Measurements from ENCODE around the gene RPGRIP1. TPM values are rescaled to one million over a fixed set of nuclear protein-coding genes. Genes with fewer than 3 reads are reported as not detected.

Gene RPGRIP1
- total and polyA plus RNA-seq, 9 of the 15 experiments (the other 6 are each of a cell fraction or from before 2014, with no cell fraction given) = 0.47 to 0.95 (median 0.65) TPM; not detected in 1

DNA sequence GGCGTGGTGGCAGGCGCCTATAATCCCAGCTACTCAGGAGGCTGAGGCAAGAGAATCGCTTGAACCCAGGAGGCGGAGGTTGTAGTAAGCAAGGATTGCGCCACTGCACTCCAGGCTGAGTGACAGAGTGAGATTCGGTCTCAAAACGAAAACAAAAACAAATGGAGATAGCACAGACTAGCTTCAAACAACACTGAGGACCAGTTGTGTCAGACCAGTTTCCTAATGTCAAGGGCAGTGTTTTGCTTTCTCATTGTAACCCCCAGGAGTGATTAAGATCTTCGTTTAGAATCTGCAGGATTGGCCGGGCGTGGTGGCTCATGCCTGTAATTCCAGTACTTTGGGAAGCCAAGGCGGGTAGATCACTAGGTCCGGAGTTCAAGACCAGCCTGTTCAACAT is 18.5 kb downstream of the RPGRIP1 start (continued):
- TF ChIP-seq RCOR1 (IDR thresholded peaks at IDR 0.05; ENCODE audit: borderline replicate concordance in 1 of 2, low read depth in 2 of 2, low read length in 2 of 2) (0 out of 4 replicates have a peak, but pooled peaks of 1 of the 2 experiments have one; percentile 5), ZNF436 (CRISPR knock-in tag; IDR thresholded peaks at IDR 0.05) (no peak), XRCC3 (IDR thresholded peaks at IDR 0.05) (no peak), CBFA2T3 (IDR thresholded peaks at IDR 0.05) (0 out of 2 replicates have a peak, but pooled peaks have one; percentile 8), SLC30A9 (CRISPR knock-in tag; IDR thresholded peaks at IDR 0.05) (no peak), POLR2AphosphoS5 (IDR thresholded peaks at IDR 0.05; ENCODE audit: control insufficient read depth, insufficient read depth, low read depth, low read length) (no peak), SRSF7 (optimal IDR thresholded peaks at IDR 0.05; ENCODE audit: low read depth, low read length) (no peak), HNRNPL (IDR thresholded peaks at IDR 0.05; ENCODE audit: low read depth, low read length) (no peak), SNIP1 (IDR thresholded peaks at IDR 0.05; ENCODE audit: low read depth) (no peak), EGR1 (conservative IDR thresholded peaks at IDR 0.05) (no peak), ZNF232 (CRISPR knock-in tag; IDR thresholded peaks at IDR 0.05) (no peak), SMAD4 (CRISPR knock-in tag; conservative IDR thresholded peaks at IDR 0.05) (no peak)
- TF ChIP-seq, protein P1, sequence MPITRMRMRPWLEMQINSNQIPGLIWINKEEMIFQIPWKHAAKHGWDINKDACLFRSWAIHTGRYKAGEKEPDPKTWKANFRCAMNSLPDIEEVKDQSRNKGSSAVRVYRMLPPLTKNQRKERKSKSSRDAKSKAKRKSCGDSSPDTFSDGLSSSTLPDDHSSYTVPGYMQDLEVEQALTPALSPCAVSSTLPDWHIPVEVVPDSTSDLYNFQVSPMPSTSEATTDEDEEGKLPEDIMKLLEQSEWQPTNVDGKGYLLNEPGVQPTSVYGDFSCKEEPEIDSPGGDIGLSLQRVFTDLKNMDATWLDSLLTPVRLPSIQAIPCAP (CRISPR knock-in tag; IDR thresholded peaks at IDR 0.05; ENCODE audit: borderline replicate concordance) = no peak
- TF ChIP-seq, protein P2, sequence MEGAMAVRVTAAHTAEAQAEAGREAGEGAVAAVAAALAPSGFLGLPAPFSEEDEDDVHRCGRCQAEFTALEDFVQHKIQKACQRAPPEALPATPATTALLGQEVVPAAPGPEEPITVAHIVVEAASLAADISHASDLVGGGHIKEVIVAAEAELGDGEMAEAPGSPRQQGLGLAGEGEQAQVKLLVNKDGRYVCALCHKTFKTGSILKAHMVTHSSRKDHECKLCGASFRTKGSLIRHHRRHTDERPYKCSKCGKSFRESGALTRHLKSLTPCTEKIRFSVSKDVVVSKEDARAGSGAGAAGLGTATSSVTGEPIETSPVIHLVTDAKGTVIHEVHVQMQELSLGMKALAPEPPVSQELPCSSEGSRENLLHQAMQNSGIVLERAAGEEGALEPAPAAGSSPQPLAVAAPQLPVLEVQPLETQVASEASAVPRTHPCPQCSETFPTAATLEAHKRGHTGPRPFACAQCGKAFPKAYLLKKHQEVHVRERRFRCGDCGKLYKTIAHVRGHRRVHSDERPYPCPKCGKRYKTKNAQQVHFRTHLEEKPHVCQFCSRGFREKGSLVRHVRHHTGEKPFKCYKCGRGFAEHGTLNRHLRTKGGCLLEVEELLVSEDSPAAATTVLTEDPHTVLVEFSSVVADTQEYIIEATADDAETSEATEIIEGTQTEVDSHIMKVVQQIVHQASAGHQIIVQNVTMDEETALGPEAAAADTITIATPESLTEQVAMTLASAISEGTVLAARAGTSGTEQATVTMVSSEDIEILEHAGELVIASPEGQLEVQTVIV (CRISPR knock-in tag; IDR thresholded peaks at IDR 0.05; ENCODE audit: borderline replicate concordance) = no peak
- TF ChIP-seq, protein P3, sequence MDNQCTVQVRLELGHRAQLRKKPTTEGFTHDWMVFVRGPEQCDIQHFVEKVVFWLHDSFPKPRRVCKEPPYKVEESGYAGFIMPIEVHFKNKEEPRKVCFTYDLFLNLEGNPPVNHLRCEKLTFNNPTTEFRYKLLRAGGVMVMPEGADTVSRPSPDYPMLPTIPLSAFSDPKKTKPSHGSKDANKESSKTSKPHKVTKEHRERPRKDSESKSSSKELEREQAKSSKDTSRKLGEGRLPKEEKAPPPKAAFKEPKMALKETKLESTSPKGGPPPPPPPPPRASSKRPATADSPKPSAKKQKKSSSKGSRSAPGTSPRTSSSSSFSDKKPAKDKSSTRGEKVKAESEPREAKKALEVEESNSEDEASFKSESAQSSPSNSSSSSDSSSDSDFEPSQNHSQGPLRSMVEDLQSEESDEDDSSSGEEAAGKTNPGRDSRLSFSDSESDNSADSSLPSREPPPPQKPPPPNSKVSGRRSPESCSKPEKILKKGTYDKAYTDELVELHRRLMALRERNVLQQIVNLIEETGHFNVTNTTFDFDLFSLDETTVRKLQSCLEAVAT (IDR thresholded peaks at IDR 0.05) = no peak
- TF ChIP-seq, protein P4, sequence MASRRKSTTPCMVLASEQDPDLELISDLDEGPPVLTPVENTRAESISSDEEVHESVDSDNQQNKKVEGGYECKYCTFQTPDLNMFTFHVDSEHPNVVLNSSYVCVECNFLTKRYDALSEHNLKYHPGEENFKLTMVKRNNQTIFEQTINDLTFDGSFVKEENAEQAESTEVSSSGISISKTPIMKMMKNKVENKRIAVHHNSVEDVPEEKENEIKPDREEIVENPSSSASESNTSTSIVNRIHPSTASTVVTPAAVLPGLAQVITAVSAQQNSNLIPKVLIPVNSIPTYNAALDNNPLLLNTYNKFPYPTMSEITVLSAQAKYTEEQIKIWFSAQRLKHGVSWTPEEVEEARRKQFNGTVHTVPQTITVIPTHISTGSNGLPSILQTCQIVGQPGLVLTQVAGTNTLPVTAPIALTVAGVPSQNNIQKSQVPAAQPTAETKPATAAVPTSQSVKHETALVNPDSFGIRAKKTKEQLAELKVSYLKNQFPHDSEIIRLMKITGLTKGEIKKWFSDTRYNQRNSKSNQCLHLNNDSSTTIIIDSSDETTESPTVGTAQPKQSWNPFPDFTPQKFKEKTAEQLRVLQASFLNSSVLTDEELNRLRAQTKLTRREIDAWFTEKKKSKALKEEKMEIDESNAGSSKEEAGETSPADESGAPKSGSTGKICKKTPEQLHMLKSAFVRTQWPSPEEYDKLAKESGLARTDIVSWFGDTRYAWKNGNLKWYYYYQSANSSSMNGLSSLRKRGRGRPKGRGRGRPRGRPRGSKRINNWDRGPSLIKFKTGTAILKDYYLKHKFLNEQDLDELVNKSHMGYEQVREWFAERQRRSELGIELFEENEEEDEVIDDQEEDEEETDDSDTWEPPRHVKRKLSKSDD (conservative IDR thresholded peaks at IDR 0.05; ENCODE audit: low read length) = no peak
- TF ChIP-seq, protein P5, sequence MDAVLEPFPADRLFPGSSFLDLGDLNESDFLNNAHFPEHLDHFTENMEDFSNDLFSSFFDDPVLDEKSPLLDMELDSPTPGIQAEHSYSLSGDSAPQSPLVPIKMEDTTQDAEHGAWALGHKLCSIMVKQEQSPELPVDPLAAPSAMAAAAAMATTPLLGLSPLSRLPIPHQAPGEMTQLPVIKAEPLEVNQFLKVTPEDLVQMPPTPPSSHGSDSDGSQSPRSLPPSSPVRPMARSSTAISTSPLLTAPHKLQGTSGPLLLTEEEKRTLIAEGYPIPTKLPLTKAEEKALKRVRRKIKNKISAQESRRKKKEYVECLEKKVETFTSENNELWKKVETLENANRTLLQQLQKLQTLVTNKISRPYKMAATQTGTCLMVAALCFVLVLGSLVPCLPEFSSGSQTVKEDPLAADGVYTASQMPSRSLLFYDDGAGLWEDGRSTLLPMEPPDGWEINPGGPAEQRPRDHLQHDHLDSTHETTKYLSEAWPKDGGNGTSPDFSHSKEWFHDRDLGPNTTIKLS (IDR thresholded peaks at IDR 0.05; ENCODE audit: borderline replicate concordance, low read depth) = no peak
